HG03045 (cell line): ENCODE measurements around the gene UBE2G1.

Source experiments
- ATAC-seq: cut with Tn5 transposase; IDR thresholded peaks from one replicate; pipeline ENCODE4 v1.9.1; 2021; ENCODE audit warnings: mild to moderate bottlenecking, moderate library complexity; ENCODE audit not compliant: unreplicated experiment

Gene UBE2G1

GRCh38 chr17:4340914-4341615, 25.4 kb downstream of the UBE2G1 start:
- no peak for ATAC-seq

GRCh38 chr17:4334776-4335584, 31.5 kb downstream of the UBE2G1 start:
- no peak for ATAC-seq

GRCh38 chr17:4334332-4334731, 32.1 kb downstream of the UBE2G1 start:
- ATAC-seq = no peak

GRCh38 chr17:4333041-4333440, 33.4 kb downstream of the UBE2G1 start:
- no peak for ATAC-seq

- ATAC-seq = no peak
These were observed 34.0 kb downstream of the UBE2G1 start for GRCh38 chr17:4332296-4332970.

GRCh38 chr17:4331614-4332013, 34.9 kb downstream of the UBE2G1 start:
- ATAC-seq = no peak

- ATAC-seq = no peak
These were observed 36.6 kb downstream of the UBE2G1 start for GRCh38 chr17:4329838-4330237.

GRCh38 chr17:4327606-4328005, 38.9 kb downstream of the UBE2G1 start:
- ATAC-seq = no peak

- no peak for ATAC-seq
These were observed 39.9 kb downstream of the UBE2G1 start for GRCh38 chr17:4326608-4327007.

GRCh38 chr17:4326112-4326511, 40.4 kb downstream of the UBE2G1 start:
- no peak for ATAC-seq

- ATAC-seq = no peak
These were observed 42.0 kb downstream of the UBE2G1 start for GRCh38 chr17:4324463-4324862.

- no peak for ATAC-seq
These were observed 47.3 kb downstream of the UBE2G1 start for GRCh38 chr17:4319221-4319620.

GRCh38 chr17:4318596-4318995, 47.9 kb downstream of the UBE2G1 start:
- ATAC-seq = no peak

- ATAC-seq = no peak
These were observed 48.3 kb downstream of the UBE2G1 start for GRCh38 chr17:4318186-4318585.

- no peak for ATAC-seq
These were observed 48.9 kb downstream of the UBE2G1 start for GRCh38 chr17:4317610-4318009.

- ATAC-seq = no peak
These were observed 49.8 kb downstream of the UBE2G1 start for GRCh38 chr17:4316648-4317047.

GRCh38 chr17:4314618-4315017, 51.9 kb downstream of the UBE2G1 start:
- ATAC-seq = no peak

- ATAC-seq = no peak
These were observed 52.3 kb downstream of the UBE2G1 start for GRCh38 chr17:4314179-4314578.

GRCh38 chr17:4313221-4314114, 53.0 kb downstream of the UBE2G1 start:
- no peak for ATAC-seq

GRCh38 chr17:4310354-4311060, 56.0 kb downstream of the UBE2G1 start:
- no peak for ATAC-seq
